NCI-H1048 (cell line): ENCODE data around the gene ATP13A1.
"Not testable (repeated sequence)": the region's sequence is repeated elsewhere in the genome, so short reads cannot be mapped to it uniquely, and the experiment has no call there.

Experiments
- DNase-seq: peaks from one replicate; lab custom pipeline; 2025; lab: John Stamatoyannopoulos, UW

ATP13A1 gene

DNA sequence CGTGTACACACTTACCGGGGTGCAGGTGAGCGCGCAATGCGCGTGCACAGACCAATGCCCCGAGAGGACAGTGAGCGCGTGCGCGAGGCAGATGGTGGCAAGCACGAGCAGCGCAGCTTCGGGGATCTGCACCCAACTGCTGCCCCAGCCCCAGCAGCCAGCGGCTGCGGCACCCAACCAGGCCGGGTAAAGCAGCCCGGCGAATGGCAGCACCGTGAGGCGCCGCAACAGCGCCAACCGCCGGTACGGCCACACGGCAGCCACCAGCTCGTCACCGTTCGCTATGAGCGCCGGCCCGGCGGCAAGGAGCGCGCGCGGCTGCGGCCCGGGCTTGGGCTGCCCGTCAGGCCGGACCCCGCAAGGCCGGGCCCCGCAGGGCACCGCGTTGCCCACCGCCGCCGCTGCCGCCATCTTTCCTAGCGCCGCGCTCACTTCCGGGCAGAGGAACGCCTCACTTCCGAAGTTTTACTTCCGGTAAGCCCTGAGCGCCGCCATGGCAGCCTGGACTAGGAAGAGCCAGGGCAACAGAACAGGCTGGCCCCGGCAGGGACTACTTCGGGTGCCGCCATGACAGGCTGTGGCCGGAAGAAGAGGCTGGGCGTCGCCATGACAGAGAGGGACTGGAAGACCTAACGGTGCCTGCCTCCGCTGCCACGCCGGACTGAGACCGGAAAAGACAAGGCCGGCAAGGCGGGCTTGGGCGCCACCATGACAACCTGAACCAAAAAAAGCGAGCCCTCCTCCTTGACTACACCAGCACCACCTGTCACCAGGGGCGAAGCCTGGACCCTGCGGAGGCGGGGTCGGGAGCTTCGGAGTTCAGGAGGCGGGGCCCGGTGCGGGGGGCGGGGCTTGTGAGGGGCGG lies at the start of gene ATP13A1:
TSS of gene ATP13A1 (minus strand) at position 421 of the 865 bp plus-strand sequence. CDS start at position 411, 10 bp downstream.
- DNase-seq: peak; percentile 95

DNA sequence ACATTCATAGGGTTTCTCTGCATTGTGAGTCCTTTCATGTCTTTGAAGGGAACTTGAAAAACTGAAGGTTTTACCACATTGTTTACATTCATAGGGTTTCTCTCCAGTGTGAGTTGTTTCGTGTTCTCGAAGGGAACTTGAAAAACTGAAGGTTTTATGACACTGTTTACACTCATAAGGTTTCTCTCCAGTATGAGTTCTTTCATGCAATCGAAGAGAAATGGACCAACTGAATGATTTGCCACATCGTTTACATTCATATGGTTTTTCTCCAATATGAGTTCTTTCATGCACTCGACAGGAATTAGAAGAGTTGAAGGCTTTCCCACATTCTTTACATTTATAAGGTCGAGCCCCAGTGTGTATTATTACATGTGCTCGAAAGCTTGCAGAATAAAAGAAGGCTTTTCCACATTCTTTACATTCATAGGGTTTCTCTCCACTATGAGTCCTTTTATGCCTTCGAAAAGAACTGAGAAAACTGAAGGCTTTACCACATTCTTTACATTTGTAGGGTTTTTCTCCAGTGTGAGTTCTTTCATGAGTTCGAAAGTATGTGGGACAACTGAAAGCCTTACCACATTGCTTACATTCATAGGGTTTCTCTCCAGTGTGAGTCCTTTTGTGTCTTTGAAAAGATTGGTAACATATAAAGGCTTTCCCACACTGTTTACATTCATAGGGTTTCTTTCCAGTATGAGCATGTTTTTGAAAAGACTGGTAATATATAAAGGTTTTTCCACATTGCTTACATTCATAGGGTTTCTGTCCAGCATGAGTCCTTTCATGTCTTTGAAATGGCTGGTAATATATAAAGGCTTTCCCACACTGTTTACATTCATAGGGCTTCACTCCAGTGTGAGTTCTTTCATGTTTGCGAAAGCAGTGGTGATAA lies 48.7 kb upstream of the ATP13A1 start:
- no peak for DNase-seq

DNA sequence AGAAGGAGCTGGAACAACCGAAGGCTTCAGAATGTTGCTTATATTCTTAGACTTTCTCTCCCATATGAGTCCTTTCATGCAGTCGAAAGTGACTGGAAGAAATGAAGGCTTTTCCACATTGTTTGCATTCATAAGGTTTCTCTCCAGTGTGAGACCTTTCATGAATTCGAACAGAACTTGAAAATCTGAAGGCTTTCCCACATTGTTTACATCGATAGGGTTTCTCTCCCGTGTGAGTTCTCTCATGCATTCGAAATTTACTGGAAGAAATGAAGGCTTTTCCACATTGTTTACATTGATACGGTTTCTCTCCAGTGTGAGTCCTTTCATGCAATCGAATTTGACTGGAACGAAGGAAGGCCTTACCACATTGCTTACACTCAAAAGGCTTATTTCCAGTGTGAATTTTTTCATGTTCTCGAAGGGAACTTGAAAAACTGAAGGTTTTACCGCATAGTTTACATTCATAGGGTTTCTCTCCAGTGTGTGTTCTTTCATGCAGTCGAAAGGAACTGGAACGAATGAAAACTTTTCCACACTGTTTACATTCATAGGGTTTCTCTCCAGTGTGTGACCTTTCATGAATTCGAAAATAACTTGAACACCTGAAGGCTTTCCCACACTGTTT lies 47.9 kb upstream of the ATP13A1 start:
- no peak for DNase-seq

DNA sequence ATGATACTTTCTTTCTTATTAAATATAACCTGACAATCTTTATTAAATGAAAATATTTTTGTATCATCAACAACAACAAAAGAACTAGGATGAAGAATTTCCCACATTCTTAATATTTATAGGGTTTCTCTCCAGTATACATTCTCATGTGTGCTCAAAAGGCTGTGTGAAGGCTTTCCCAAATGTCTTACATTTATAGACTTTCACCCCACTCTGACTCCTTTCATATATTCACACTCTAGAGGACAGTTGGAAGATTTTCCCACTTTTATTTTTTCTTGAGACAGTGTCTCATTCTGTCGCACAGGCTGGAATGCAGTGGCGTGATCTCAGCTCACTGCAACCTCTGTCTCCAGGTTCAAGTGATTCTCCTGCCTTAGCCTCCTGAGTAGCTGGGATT lies 47.0 kb upstream of the ATP13A1 start:
- DNase-seq: no peak

DNA sequence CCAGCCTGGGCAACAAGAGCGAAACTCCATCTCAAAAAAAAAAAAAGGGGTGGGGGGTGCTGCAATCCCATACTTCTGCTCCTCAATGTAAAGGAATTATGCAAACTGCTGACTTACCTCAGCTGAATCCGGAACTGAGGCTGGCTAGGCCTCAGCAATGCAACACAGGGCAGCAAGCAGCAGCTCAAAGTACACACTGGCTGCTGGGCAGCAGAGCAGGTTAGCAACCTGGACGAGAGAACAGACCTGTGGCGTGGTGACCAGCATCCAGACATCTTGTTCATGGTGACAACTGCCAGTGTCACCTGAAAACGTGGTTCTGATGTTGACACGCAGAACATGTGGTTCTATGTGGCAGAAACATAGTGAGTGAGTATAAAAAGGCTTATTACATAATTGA lies 41.4 kb upstream of the ATP13A1 start:
- no peak for DNase-seq

DNA sequence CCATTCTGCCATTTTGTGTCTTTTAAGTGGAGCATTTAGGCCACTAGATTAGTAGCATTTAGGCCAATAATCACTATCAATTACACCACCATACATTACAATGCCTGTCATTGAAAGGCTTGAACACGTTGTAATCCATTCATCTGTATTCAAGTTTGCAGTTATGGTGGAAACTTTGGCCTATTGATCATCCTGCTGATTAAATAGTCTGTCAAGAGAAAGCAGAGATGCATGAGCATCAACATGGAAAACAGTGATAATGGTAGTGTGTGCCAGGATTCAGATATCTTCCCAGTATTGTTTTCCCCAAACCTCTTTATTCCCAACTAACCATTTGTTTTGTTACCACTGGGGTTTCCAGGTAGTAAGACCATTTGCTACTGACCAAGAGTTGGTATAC lies 37.0 kb upstream of the ATP13A1 start:
- DNase-seq: not testable (repeated sequence)

DNA sequence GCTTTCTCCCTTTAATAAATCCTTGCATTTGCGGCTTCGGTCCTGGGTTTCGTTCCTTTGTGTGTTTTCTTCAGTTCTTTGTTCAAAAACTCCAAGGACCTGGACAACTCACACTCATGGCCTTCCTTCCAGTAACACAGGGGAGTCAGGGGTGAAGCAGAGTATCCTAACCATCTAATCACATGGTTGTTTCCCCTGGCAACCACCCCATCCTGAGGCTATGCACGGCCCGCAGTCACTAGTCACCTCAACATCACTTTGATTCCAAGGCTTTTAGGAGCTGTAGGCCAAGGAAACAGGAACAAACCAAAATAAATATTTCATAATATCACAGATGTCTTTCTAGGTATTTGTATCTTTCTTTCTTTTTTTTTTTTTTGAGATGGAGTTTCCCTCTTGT lies 34.1 kb upstream of the ATP13A1 start:
- DNase-seq: no peak

DNA sequence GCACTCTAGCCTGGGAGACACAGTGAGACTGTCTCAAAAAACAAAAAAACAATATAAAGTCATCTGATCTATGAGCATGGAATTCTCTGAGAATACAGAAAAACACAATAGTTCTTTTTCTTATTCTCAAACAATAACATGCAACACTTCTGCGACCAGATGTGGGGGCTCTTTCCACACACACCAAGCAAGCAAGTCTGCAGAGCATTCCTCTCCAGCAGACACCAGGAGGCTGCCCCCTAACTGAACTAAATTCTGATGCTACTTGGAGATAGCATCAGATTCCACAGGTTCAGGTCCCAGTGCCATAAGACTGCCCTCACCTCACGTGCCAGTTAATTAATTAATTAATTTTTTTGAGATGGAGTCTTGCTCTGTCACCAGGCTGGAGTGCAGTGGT lies 32.9 kb upstream of the ATP13A1 start:
- DNase-seq: no peak

DNA sequence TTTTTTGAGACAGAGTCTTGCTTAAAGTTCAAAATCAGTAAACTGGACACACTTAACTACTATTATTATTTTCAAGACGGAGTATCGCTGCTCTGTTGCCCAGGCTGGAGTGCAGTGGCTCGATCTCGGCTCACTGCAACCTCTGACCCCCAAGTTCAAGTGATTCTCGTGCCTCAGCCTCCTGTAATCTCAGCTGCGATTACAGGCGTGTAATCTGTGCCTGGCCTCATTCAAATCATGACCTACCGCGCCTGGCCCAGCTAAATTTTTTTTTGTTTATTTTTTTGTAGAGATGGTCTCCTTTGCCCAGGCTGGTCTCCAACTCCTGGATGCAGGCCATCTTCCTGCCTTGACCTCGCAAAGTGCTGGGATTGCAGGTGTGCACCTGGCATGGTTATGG lies 28.2 kb upstream of the ATP13A1 start:
- DNase-seq: no peak

DNA sequence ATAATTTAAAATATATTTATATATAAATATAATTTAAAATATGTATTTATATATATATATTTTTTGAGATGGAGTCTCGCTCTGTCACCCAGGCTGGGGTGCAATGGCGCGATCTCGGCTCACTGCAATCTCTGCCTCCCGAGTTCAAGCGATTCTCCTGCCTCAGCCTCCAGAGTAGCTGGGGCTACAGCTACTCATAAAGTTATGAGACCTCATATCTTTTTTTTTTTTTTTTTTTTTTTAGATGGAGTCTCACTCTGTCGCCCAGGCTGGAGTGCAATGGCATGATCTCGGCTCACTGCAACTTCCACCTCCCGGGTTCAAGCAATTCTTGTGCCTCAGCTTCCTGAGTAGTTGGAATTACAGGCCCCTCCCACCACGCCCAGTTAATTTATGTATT lies 25.5 kb upstream of the ATP13A1 start:
- DNase-seq: not testable (repeated sequence)

DNA sequence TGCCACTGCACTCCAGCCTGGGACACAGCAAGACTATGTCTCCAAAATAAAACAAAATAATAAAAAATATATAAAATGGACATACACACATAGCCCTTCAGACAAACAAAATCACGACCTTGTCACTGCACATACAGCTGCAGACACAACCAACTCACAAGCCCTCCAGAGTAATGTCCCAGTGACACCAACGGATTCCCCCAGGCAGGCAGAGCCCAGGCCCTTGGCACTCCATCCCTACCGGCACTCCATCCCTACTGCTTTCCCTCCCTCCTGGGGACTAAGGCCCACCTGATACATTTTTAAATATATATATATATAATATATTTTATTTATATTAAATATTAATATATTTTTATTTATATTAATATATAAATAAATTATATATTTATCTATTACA lies 23.6 kb upstream of the ATP13A1 start:
- DNase-seq: no peak

DNA sequence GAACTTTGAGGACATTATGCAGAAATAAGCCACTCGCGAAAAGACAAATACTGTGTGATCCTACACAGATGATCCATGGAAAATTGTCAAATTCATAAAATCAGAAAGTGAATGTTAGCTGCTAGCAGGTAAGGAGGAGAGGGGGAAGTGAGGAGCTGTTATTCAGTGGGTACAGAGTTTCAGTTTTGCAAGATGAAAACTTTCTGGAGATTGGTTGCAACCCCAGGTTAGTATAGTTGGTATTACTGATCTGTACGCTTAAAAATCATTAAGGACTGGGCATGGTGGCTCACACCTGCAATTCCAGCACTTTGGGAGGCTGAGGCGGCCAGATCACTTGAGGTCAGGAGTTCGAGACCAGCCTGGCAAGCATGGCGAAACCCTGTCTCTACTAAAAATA lies 23.1 kb upstream of the ATP13A1 start:
- DNase-seq: no peak

DNA sequence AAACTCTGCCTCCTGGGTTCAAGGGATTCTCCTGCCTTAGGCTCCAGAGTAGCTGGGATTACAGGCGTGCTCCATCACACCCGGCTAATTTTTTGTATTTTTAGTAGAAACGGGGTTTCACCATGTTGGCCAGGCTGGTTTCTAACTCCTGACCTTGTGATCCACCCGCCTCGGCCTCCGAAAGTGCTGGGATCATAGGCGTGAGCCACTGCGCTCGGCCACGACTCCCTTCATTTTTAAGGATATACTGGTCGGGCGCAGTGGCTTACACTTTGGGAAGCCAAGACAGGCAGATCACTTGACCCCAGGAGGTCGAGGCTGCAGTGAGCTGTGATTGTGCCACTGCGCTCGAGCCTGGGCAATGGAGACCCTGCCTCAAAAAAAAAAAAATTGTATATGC lies 22.6 kb upstream of the ATP13A1 start:
- DNase-seq: not testable (repeated sequence)

DNA sequence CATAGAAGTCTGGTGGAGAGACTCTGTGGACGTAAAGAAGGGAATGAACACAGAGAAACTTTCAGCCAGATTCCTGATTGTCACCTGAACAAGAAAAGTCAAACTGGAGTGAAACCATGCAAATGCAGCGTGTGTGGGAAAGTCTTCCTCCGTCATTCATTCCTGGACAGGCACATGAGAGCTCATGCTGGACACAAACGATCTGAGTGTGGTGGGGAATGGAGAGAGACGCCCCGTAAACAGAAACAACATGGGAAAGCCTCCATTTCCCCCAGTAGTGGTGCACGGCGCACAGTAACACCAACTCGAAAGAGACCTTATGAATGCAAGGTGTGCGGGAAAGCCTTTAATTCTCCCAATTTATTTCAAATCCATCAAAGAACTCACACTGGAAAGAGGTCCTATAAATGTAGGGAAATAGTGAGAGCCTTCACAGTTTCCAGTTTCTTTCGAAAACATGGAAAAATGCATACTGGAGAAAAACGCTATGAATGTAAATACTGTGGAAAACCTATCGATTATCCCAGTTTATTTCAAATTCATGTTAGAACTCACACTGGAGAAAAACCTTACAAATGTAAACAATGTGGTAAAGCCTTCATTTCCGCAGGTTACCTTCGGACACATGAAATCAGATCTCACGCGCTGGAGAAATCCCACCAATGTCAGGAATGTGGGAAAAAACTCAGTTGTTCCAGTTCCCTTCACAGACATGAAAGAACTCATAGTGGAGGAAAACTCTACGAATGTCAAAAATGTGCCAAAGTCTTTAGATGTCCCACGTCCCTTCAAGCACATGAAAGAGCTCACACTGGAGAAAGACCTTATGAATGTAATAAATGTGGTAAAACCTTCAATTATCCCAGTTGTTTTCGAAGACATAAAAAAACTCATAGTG lies 15.9 kb upstream of the ATP13A1 start:
- no peak for DNase-seq

DNA sequence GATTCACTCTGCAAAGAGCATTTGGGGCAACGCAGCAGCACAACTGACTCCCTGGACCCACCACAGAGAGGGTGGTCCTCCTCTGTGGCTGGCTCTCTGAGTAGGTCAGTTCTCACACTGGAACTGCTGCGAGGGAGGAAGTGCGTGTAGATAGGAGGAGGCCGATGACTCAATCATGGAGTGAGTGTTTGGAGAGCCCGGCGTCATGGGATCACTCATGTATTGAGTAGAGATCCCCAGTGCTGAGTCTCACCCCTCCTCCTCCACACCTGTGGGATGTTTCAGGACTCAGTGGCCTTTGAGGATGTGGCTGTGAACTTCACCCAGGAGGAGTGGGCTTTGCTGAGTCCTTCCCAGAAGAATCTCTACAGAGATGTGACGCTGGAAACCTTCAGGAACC lies 14.1 kb upstream of the ATP13A1 start:
- no peak for DNase-seq

DNA sequence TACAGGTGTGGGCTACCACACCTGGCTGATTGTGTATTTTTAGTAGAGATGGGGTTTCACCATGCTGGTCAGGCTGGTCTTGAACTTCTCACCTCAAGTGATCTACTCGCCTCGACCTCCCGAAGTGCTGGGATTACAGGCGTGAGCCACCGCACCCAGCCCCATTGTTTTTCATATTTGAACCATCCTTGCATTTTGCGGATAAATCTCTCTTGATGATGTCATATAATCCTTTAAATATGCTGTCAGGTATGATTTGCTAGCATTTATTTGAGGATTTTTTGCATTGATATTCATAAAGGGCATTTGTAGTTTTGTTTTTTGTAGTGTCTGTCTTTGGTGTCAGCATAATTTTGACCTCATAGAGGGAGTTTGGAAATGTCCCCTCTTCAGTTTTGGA lies 10.8 kb upstream of the ATP13A1 start:
- DNase-seq: no peak

DNA sequence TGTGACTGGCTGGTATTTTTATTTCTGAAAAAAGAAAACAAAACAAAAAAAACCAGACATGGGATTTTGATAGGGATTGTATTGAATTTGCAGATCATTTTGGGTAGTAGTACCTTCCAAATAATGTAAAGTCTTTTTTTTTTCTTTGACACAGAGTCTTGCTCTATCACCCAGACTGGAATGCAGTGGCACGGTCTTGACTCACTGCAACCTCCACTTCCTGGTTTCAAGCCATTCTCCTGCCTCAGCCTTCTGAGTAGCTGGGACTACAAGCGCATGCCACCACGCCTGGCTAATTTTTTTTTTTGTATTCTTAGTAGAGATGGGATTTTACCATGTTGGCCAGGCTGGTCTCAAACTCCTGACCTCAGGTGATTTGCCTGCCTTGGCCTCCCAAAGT lies 9.3 kb upstream of the ATP13A1 start:
- no peak for DNase-seq

DNA sequence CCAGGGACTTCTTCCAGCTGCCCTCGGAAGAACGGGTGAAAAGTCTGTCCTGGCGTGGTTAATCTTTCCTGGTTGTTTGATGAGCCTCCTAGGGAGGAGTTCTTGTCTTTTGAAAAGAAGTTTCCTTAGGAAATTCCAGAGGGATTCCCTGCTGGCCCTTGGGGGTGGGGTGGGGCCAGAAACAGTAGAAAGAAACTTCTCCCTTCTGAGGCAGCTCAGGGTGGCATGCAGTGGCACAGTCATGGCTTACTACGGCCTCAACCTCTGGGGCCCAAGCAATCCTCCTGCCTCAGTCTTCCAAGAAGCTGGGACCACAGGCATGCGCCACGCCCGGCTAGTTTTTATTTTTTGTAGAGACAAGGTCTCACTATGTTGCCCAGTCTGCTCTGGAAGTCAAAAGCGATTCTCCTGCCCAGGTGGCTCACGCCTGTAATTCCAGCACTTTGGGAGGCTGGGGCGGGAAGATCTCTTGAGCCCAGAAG lies 6.6 kb upstream of the ATP13A1 start:
- no peak for DNase-seq

DNA sequence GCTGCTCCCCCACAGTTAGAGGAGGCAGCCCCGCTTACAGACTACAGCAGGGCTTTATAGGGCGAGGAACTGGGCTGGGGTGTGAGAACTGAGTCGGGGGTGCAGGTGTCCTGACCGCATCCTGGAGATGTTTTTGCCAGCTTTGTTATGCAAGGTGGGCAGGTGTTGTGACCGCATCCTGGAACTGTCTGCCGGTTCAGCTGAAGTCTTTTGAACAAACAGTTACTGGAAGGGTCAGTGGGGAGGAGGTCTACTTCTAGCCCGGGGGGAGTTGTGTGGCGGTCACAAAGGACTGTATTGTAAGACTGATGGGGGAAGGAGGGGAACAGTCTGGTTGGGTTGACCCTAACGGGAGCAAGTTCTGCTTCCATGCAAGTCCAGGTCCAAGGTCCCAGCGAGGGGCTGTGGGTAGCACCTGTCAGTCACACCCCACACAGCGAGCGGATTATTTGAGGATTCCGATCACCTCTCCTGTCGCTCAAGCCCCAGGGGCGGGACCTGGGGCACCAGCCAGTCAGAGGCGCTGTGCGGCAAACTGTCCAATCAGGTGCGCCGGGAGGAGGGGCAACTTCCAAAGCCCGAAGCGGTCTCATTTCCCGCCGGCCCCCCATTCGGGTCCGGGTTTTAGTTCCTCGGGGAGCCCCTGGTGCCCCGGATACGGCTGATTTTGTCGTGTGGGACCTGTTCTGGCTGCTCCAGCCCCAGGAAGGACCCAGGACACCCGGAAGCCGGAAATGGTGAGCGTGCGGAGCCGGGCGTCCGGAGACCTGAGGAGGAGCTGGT lies 4.9 kb upstream of the ATP13A1 start, which contains the start of gene ZNF101:
TSS of gene ZNF101 (plus strand) at position 610 of the 783 bp plus-strand sequence. CDS start at position 735, 125 bp downstream.
- peak; percentile 96 for DNase-seq

DNA sequence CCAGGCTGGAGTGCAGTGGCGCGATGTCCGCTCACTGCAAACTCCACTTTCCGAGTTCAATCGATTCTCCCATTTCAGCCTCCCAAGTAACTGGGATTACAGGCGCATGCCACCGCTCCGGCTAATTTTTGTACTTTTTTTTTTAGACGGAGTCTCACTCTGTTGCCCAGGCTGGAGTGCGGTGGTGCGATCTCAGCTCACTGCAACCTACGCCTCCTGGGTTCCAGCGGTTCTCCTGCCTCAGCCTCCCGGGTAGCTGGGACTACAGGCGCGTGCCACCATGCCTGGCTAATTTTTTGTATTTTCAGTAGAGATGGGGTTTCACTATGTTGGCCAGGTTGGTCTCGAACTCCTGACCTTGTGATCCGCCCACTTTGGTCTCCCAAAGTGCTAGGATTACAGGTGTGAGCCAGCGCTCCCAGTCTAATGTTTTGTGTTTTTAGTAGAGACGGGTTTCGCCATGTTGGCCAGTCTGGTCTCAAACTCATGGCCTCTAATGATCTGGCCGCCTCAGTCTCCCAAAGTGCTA lies 2.0 kb upstream of the ATP13A1 start:
- DNase-seq: not testable (repeated sequence)
